HG02571 (cell line): ENCODE results near the gene OSBPL2.

Experiments used
- ATAC-seq: cut with Tn5 transposase; IDR thresholded peaks from one replicate; pipeline ENCODE4 v1.9.1; 2021; ENCODE audit warnings: mild to moderate bottlenecking, moderate library complexity; ENCODE audit not compliant: unreplicated experiment

The OSBPL2 gene

DNA sequence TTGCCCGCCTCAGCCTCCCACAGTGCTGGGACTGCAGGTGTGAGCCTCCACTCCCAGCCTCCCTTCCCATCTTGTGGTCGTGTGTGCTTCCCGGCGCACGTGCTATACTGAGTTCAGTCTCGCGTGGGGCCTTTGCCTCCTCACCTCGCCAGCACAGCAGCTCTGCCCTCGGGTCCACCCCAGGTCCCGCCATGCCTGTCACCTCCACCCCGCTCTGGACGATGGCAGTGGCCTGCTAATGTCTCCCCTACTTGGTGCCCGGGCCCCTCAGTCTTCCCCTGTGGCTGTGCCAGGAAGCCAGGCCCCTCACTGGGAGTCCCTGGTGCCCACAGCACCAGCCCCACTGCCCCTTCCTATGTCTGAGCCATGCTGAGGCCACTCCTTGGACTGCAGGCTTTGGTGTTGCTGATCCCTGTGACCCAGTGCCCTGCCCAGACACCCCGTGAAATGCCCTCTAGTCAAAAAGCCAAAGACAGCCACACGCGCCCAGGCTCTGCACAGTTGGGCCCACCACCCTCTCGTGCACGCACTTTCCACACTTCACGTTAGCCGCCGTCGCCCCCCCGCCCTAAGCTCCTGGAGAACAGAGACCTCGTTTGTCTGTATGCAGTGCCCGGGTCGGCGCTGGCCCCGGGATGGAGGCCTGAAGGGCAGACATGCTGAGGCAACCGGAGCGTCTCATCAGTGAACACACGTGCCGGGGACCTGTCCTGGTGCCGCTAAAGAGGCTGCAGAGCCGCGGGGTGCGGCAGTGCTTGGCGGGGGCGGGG, 32.5 kb upstream of the OSBPL2 start:
- ATAC-seq: no peak

DNA sequence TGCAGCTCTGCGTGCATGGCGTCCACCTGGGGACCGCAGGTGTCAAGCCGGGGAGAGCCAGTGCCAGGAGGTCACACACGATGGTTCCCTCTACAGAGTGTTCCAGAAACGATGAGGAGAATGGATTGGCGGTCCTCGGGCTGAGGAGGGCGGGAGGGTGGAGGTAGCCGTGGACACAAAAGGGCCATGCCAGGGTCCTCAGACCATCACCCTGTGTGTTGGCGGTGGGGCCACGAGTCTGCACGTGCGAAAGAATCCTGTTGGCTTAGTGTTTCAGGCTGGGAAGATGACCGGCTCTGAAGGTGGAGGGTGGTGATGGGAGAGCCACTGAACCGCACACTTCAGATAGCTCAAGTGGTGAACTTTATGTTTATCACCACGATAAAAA, 31.9 kb upstream of the OSBPL2 start:
- ATAC-seq: no peak

DNA sequence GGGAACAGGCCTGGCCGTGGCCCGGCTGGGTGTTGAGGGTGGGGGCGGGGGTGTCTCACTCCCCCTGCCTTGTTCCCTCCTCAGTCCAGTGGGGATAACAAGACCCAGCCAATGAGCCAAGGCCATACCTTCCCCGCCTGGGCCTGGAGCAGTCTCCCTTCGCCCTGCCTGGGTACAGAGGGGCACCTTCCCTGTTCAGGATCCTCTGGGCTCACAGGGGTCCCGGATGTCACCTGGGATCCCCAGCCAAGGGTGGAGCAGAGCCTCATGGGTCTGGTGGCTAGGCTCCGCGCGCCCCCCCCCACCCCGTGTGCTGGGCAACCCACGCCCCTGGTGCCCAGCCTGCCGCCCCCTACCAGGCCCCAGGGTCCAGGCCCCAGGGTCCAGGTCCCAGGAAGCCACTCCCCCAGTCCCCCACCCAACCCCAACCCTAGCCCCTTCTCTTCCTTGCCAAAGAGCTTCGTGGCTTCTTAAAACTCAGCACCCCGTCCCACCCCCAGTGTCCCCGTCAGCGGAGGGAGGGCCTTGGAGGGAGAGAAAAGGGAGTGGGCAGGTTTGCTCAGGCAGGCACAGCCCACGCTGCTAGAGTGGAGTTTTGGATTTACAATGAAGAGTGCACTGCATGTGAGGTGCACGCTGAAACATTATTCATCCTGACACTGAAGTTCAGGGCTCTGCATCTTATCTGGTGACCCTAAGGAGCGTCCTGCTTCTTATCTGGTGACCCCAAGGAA, 30.1 kb upstream of the OSBPL2 start:
- no peak for ATAC-seq

- no peak for ATAC-seq
Measured at GRCh38 chr20:62208795-62209755, 29.2 kb upstream of the OSBPL2 start.

- ATAC-seq: no peak
Measured at GRCh38 chr20:62209850-62210495, 28.3 kb upstream of the OSBPL2 start.

- ATAC-seq: no peak
Measured at GRCh38 chr20:62210496-62210855, 27.8 kb upstream of the OSBPL2 start.

DNA sequence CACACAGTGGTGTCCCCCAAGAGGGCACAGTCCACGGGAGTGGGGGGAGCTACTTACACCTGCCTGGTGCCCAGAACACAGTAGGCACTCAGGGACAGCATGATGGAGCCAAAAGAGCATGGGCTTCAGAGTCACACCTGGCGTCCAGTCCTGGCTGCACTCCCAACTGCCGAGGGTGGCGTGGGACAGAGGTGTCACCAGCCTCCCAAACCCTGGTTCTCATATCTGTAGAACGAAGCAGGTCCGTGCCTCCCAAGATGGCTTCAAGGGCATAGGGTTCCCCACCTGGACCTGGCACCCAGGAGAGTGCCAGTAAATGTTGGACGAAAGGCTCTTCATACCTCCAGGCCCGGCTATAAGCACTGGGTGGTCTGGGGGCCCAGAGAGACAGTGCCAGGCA, 27.1 kb upstream of the OSBPL2 start:
- no peak for ATAC-seq

DNA sequence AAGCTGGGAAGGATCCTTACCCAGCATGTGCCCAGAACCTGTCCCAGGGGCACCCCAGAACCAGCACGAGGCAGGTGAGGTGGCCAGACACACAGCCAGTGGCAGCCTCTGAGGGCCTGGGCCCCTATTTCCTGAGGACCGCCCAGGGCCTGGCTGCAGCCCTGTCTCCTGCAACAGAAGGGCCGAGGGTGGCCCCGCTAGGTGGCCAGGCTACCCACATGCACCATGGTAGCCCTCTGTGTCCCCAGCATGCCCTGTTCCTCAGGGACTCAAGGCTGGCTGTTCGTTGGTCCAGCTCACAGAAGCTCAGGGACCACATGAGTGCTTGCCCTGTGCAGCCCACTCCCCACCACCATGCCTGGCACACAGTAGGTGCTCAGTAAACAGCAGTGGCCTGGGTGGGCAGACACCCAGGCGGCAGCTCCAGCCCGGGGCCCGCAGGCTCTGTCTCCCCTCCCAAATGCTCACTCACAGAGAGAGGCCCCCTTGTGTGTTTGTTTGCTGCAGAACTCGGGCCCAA, 26.5 kb upstream of the OSBPL2 start:
- ATAC-seq: no peak

DNA sequence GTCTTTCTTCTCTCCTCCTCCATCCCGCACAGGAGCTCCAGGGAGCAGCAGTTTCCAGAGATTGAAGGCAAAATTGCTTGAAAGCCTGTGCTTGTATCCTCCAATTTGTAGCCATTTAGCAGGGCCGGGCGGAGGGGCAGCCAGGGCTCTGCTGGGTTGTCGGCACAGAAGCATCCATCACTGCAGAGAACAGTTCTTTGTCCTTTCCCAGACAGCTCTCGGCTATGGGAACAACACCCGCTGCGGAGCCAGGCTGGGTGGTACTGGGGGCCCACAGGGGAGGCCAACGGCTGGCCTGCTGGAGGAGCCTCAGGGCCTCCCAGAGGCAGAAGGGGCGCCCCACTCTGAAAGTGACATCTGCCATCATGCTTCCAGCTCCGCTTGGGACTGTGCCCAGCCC, 26.0 kb upstream of the OSBPL2 start:
- no peak for ATAC-seq

GRCh38 chr20:62214067-62214466, 24.3 kb upstream of the OSBPL2 start:
- no peak for ATAC-seq

GRCh38 chr20:62215020-62215990, 23.0 kb upstream of the OSBPL2 start:
- ATAC-seq: no peak

DNA sequence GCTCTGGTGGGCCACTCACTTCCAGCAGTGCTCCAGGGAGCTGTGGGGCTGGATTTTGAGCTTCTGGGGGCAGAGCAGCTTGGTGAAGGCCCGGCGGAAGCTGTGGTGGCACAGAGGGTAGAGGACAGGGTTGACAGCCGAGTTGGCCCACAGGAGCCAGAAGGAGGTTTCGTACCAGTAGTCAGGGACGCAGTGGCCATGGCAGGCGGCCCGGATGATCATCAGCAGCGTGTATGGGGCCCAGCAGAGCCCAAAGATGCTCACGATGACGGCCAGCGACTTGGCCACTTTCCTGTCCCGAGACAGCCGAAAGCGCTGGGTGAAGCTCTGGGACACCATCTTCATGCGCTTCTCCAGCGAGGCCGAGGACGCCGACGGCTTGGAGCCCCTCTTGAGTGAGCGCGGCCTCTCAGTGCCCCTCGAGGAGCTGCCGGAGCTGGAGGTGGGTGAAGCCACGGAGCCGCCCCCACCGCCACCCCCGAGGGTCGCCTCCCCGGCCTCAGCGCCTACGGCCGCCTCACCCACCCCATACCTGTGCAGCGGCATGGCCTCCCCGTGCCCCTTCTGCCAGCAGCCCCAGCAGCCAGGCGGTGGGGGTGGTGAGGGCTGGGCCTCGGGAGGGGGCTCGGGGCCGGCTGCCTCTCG, 22.2 kb upstream of the OSBPL2 start:
- no peak for ATAC-seq

DNA sequence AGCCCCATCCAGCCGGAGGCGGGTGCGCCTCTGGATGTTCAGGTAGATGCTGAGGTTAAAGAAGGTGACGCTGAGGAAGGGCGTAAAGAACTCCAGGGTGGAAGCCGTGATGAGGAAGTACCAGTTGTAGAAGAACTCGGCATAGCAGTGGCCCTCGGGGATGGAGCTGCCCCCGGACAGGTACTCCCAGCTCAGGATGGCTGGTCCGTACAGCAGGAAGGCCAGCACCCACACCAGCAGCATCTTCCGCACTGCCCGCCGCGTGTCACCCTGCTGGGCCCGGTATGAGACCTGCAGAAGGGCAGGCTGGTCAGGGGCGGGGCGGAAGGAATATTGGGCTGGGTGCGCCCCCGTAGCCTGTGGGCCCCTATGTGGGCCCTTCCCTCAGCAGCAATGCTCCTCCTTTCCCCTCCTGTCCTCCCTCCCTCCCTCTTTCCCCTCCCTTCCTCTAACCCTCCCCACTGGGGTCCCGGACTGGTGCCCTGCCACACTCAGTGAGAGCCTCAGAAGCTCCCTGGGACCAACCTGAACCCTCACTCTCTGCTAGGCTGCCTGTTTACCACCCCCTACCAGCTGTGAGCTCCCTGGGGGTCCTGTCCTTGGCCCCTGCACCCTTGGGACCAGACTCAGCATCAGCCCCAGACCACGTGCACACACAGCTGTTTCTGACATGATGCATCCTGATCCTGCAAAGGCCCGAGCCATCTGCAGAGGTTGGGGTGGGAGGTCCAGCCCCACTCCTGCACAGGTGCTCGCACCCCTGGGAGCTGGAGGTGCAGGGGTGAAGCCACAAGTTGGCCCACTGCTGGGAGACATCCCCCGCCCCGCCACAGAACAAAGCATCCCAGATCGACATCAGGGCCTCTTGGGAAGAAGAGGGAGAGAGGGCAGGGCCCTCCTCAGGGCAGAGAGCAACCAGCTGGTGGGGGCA, 21.4 kb upstream of the OSBPL2 start:
- no peak for ATAC-seq

DNA sequence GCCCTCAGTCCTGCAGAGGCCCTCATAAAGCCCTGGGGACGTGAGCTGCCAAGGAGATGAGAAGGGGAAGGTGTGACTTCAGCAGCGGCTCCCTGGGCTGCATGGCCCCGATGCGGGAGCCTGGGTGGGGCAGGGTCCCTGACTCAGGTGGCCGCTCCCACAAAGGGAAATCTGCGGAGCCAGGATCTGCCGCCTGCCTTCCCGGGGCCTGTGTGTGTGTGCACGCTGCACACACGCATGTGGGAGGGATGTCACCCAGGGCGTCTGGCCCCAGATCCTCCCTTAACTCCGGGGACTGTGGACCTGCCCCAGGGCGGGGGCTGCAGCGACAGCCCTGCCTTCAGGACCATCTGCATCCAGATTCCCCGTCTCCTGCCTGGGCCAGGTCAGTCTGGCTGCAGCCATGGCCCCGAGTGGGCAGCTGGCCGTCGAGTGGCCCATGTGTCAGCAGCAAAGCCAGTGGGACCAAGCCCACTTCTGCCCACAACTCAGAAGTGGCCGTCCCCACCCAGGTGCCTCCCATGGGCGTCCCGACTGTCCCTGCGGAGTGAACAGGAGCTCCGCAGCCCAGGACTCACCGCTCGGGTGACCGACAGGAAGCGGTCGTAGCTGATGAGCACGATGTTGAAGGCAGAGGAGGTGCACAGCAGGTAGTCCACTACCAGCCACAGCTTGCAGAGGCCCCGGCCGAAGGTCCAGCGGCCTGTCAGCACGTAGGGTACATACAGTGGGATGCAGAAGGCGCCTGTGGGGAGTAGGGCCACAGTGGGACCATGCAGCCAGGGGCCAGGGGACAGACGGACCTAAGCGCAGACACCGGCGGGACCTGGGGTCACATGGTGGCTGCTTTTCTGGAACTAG, 20.2 kb upstream of the OSBPL2 start:
- no peak for ATAC-seq

- ATAC-seq: no peak
Measured at GRCh38 chr20:62219101-62219991, 19.0 kb upstream of the OSBPL2 start.
